HG02642 (cell line): ENCODE measurements around the gene AKAIN1.

Experiments
- ATAC-seq: cut with Tn5 transposase; IDR thresholded peaks from one replicate; pipeline ENCODE4 v1.9.1; 2021; ENCODE audit warnings: mild to moderate bottlenecking; ENCODE audit not compliant: unreplicated experiment, poor library complexity

AKAIN1 gene

GRCh38 chr18:5164903-5165302 is 32.2 kb downstream of the AKAIN1 start:
- no peak for ATAC-seq

DNA sequence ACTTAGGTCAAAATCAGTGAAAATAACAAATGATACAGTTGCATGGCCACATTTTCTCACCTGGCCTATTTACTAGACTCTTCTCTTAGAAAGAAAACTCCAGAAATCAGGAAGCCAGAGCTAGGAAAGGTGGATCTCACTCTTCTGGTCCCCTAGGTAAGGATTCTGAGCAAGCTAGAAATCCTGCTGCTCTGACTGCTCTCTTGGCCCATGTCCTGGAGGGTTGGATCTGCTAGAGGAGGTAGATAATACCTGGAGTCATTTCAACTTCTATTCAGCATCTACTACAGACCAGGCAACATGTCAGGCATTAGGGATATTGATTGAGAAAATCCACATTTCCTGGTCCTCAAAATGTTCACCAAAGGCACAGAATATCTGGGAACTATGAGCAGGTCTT is 34.9 kb downstream of the AKAIN1 start:
- no peak for ATAC-seq

DNA sequence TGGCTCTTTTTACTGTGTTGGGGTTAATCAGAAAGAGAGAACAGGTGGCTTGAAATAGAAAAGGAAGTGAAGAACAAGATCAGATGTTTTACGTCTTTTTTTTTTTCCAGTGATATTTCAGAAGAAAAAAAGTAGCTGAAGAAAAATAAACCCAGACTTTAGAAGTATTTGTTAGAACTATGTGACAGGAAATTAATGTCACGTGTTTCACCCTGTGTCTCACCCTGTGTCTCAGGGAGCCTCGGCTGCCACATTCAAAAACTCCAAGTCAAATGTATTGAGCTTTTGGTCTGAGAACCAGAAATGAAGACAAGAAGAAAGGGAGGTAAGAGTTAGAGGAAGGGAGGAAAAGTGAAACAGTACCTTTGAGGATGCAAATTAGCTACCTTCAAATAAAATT is 38.0 kb downstream of the AKAIN1 start:
- no peak for ATAC-seq

- ATAC-seq = no peak
Measured at GRCh38 chr18:5158587-5158986, 38.5 kb downstream of the AKAIN1 start.

DNA sequence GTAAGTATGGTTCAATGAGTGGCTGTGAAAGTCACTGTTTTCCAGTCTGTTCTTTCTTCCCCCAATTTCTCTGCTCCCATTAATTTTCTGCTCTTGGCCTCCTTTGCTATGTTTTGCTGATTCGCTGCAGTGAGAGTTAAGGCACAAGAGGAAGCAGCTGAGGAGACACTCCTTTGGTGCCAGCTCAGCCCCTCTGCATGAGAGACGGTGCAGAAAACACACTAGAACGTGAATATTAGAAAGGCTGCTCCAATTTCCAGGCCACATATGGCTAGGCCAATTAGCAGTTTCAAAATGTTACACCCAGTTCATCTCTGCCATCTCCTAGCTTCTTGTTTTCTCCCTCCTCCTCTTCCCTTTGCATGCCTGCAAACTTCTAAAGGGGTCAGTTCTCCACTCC is 38.9 kb downstream of the AKAIN1 start:
- no peak for ATAC-seq

GRCh38 chr18:5155907-5156287 is 41.2 kb downstream of the AKAIN1 start:
- no peak for ATAC-seq

- no peak for ATAC-seq
Measured at GRCh38 chr18:5155218-5155906, 41.7 kb downstream of the AKAIN1 start.

DNA sequence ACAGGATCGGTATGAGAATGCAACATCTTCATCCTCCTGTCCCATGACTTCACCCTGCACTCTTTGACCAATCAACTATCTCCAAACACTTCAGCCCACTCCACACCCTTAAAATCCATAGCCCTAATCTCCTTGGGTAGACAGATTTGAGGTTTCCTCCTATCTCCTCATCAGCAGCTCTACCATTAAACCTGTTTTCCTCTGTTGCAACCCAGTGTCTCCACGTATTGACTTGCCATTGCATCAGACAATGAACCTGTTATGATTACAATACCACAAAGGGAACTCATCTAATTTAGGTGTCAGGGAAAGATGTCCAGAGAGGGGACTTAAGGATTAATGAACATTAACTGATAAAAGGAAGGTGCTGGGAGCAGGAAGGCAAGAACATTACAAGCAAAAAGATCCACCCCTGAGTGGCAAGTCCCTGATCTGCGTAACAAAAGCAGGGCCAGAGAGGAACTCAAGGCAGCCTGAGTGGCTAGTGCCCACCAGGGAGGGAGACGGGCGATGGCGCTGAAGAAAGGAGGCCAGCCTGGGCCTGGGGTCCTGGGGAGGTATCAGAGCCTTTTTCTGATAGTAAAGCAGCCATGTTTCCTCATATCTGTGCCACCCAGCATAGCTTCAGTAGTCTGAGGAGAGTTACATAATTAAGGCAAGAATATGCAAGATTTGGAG is 44.6 kb downstream of the AKAIN1 start:
- no peak for ATAC-seq

DNA sequence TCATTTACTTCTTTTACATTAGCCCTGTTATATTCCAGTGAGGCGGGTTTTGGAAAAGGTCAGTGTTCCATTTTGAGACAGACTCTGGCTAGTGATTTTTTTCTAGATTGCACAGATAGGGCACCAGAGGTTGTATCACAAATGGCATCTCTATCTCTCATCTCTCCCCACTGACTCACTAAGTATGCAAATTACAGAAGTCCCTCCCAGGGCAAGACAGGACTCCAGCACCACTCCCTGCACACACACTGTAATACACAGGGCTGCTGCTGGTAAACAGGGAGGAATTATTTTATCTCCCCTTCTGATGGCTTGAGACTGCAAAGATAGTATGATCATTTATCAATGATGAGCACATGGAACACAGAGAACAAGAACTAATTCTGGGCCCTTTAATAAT is 46.2 kb downstream of the AKAIN1 start:
- no peak for ATAC-seq

GRCh38 chr18:5146093-5146492 is 51.0 kb downstream of the AKAIN1 start:
- no peak for ATAC-seq

DNA sequence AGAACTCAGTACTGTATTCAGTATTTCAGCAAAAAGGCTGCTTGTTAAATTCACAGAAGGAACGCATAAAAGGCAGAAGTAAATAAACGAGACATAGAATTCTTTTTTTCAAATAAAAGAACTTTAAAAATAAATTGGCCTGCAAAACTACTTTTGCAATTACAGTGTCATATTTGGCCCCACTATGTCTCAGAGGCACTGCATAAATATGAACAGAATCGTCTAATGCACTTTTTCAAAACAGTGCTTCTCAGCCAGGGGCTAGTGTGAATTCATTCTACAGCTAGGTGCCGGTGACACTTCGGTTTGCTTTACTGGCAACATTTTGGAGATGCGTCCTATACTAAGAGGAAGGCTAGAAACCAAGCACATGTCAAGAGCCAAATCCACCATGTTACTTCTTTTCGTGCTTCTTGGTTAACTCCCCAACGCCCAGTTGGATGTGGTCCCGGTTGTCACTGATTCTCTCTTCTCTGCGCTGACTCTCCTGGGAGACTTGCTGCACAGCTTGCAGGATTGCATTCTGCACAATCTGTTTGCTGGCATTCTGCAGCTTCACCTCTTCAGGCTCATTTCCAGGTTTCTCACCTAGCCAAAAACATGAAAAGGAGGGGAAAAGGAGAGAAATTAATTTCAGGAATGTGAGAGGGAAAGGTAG is 51.8 kb downstream of the AKAIN1 start:
- ATAC-seq = no peak

GRCh38 chr18:5144629-5145028 is 52.4 kb downstream of the AKAIN1 start:
- no peak for ATAC-seq

GRCh38 chr18:5142859-5143258 is 54.2 kb downstream of the AKAIN1 start:
- ATAC-seq = no peak

- no peak for ATAC-seq
Measured at GRCh38 chr18:5142131-5142530, 54.9 kb downstream of the AKAIN1 start.

GRCh38 chr18:5137261-5137660 is 59.8 kb downstream of the AKAIN1 start:
- no peak for ATAC-seq

- no peak for ATAC-seq
Measured at GRCh38 chr18:5132987-5133386, 64.1 kb downstream of the AKAIN1 start.

DNA sequence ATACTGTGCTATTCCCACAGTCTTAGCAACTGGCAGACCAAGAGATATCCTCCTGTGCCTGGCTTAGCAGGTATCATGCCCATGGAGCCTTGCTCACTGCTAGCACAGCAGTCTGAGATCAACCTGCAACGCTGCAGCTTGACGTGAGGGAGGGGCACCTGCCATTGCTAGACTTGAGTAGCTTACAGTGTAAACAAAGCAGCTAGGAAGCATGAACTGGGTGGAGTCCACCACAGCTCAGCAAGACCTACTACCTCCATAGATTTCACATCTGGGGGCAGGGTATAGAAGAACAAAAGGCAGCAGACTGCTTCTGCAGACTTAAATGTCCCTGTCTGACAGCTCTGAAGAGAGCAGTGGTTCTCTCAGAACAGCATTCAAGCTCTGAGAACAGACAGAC is 74.8 kb downstream of the AKAIN1 start:
- ATAC-seq = no peak

- no peak for ATAC-seq
Measured at GRCh38 chr18:5110266-5110665, 86.8 kb downstream of the AKAIN1 start.

DNA sequence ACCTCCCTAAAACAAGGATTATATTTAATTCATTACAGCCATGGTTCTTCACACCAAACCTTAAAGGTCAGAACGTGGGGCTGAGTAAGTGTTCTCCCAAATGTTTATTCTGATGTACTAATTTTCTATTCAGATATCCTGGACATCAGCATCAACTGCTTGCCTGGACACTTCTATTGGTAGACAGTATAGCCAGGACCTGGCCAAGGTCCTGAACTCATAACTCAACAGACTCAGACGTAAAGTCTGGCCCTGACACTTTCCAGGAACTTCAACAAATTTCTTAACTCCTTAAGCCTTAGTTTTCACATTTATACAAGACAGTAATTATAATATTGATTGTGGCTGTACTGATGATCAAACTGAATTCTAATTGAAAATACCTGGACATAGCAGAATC is 89.1 kb downstream of the AKAIN1 start:
- no peak for ATAC-seq

DNA sequence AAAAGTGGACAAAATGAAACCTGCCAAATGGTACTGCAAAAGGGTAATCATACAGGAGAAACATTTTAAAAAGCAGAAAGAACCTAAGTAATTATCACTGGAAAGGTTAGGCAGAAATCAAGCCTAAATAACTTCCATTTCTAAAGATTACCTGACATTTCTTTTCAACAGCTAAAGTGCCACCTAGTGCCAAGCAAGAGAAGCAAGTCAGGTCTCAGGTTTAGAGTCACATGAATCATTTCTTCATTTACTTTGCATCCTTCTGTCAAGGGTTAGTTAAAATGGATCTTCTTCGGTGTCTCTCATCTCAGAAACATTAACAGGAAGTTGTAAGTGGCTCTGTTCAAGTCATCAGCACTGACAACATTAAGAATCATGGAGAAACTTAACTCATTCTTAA is 90.3 kb downstream of the AKAIN1 start:
- no peak for ATAC-seq

DNA sequence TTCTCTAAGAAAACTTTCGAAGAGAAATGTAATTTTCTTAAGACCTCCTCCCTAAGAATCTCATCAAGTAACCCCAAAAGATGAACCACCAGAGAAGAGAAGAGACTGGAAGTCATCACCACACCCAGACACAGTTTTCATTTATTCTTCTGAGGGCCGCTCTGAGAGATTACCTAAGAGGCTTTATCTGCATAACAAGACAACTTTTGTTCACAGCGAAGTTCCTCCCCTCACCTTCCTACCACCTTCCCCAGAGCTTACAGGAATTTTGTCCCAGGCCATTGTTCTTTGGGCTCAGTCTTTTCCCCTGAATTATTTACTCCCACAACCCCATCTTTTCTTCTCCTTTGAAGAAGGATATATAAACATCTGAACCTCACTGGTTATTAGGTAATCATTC is 92.8 kb downstream of the AKAIN1 start:
- no peak for ATAC-seq

DNA sequence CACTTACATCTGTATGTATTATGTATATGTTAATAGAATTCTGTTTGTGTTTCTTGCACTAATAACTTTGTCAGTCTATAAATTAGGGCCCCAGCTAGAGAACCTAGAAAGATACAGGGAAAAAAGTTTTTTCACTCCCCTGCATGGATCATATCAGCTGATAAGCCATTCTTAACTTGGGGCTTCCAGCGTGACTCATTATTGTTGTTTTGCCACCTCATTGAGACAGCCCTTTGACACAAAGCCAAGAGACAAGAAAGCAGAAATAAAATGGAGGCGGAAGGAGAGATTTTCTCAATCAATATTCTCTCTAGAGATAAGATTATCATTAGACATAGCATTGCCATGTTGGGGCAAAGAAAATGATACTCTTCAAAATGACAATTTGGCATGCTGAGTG is 93.4 kb downstream of the AKAIN1 start:
- ATAC-seq = no peak
